Lower leg skin (tissue), 4 donors: Measurements from ENCODE around the gene ZSWIM4. TPM values are rescaled to one million over a fixed set of nuclear protein-coding genes. Genes with fewer than 3 reads are reported as not detected.
"Not testable (repeated sequence)": the region's sequence is repeated elsewhere in the genome, so short reads cannot be mapped to it uniquely, and the experiment has no call there.

ENCODE experiments used
- DNase-seq, 2 donors: peaks; one replicate each; pipeline ENCODE4 v3.0.0-alpha.2; 2019; ENCODE audit warnings: low spot score in 2 of 2
- H3K4me3 ChIP-seq: fragments of 200-600 bp; sonication (generic); 2 replicates; pipeline ENCODE4 v1.5.1; 2017; ENCODE audit warnings: mild to moderate bottlenecking, low read depth; ENCODE audit not compliant: poor library complexity, severe bottlenecking
- CTCF ChIP-seq, 3 donors: fragments of 450-650 bp; IDR thresholded peaks; one replicate each; pipeline ENCODE4 v1.5.1; 2016; ENCODE audit warnings: antibody characterized with exemption in 3 of 3, mild to moderate bottlenecking in 3 of 3, moderate library complexity in 2 of 3
- POLR2A ChIP-seq, 2 donors: fragments of 450-650 bp; IDR thresholded peaks; one replicate each; pipeline ENCODE4 v1.6.1; 2016 to 2017; ENCODE audit warnings: antibody characterized with exemption in 2 of 2, mild to moderate bottlenecking in 1 of 2, moderate library complexity in 1 of 2
- WGBS, 2 donors: methylation state at CpG; one replicate each; pipeline ENCODE4 v1.1.5; 2018; 5-methylcytosine and 5-hydroxymethylcytosine counted together
- intact Hi-C: fragments of 100-400 bp; cut with DNase I; formaldehyde crosslinking; loops from one replicate; pipeline ENCODE4 v1.15.0; 2023; ENCODE audit warnings: low total_unique reads
- total RNA-seq, 4 donors: library from RNA; depleted of rRNA; stranded (reverse); fragments of >200 nt; gene quantifications; one replicate each; pipeline ENCODE4 v1.1.0, GENCODE V29; 2016

ZSWIM4 gene
- 10 to 100 TPM; 22.3 to 29.9 (median 23.3) TPM for total RNA-seq

DNA sequence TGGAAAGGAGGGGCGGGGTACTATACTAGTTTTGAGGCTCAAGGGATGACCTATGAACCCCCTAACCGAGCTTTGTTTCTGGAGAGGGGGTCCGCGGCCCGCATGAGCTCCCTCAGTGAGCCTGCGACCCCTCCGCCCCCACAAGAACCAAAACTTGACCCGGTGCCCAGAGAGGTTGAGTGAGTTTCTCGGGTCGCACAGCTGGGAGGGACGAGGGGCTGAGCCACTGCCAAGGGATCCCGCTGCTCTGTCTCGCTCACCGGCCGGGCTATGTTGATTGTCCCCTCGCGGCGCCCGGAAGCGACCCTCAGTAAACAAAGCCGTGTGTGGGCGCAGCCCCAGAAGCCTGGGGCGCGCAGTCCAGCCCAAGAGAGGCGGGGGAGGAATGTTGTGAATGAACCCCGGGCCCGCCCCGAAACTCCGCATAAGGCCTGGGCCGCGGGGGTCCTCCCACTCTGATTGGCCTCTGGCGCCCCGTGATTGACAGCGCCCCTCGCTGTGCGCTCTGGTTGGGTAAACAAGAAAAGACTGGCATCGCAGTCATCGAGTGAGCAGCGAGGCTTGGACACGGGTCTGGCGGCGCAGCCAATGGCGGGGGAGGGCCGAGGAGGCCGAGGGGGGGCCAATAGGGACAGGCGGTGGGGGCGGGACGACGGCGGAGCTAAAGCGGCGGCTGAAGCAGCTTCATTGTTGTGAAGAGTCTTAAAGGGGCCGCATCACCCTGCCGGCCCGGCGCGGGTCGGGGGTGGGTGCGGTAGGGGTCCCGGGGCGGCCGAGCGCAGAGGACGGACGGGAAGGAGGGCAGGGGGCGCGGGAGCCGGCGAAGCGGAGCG, at the start of gene ZSWIM4:
Gene ZSWIM4 (plus strand): TSS at position 687 of the 833 bp plus-strand sequence. CDS start 206 bp downstream, outside the sequence.
- intact Hi-C loops, result no loop called here
- 1 to 2% methylated on average over 61 to 70 of the region's 71 CpGs for whole genome bisulfite sequencing, 2 donors
- TF ChIP-seq CTCF (IDR thresholded peaks at IDR 0.05) (no peak), POLR2A (IDR thresholded peaks at IDR 0.05) (peak in 1 of 2 donors; percentile 53)
- DNase-seq, result peak; percentile 98 to 100
- H3K4me3 ChIP-seq, result peak within 1 kb of the TSS; percentile 81

GRCh38 chr19:13747098-13747453, 48.2 kb upstream of the ZSWIM4 start:
- H3K4me3 ChIP-seq, result no peak overlapping the region
- WGBS, 2 donors, result 86 to 89% methylated on average over 8 of the region's 8 CpGs

GRCh38 chr19:13748169-13748828, 46.9 kb upstream of the ZSWIM4 start:
- TF ChIP-seq CTCF (IDR thresholded peaks at IDR 0.05) (no peak), POLR2A (IDR thresholded peaks at IDR 0.05) (no peak)
- intact Hi-C loops, result no loop called here
- no peak for DNase-seq
- WGBS, 2 donors, result 0 to 1% methylated on average over 25 of the region's 25 CpGs
- peak overlapping the region; percentile 61 for H3K4me3 ChIP-seq

More at GRCh38 chr19:13747098-13747453, 48.2 kb upstream of the ZSWIM4 start:
- no peak for DNase-seq
- no peak for TF ChIP-seq POLR2A (IDR thresholded peaks at IDR 0.05)
- TF ChIP-seq CTCF (IDR thresholded peaks at IDR 0.05), result no peak
- intact Hi-C loops, result no loop called here

DNA sequence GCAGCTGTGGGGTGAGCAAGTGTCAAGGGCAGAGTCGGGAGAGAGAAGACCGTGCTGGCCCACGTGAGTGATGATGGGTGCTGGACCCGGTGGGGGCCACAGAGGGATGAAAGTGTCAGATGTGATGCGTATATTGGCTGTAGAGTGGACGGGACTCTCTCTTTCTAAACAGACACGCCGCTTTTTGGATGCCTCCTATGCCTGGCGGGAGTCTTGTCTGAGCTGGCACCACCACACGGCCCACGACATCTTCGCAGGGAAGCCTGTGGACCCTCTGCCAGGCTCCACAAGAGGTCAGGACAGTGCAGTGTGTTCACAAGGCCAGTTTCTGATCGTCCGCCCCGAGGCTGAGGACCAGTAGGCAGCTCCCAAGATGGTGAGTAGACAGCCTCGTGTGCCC, 43.8 kb upstream of the ZSWIM4 start:
- intact Hi-C loops, result no loop called here
- WGBS, 2 donors, result 86 to 90% methylated on average over 16 of the region's 16 CpGs
- no peak for DNase-seq
- TF ChIP-seq CTCF (IDR thresholded peaks at IDR 0.05), result no peak
- no peak for TF ChIP-seq POLR2A (IDR thresholded peaks at IDR 0.05)
- no peak overlapping the region for H3K4me3 ChIP-seq

- H3K4me3 ChIP-seq, intact Hi-C loops: not testable (repeated sequence)
- WGBS, 2 donors, result 86 to 90% methylated on average over 7 of the region's 7 CpGs
These were observed 41.6 kb upstream of the ZSWIM4 start for GRCh38 chr19:13753622-13754021.

GRCh38 chr19:13756210-13756609, 39.0 kb upstream of the ZSWIM4 start:
- 99% methylated on average over 9 of the region's 9 CpGs for WGBS, 2 donors
- TF ChIP-seq POLR2A (IDR thresholded peaks at IDR 0.05), result no peak
- TF ChIP-seq CTCF (IDR thresholded peaks at IDR 0.05), result no peak
- intact Hi-C loops, result no loop called here
- no peak overlapping the region for H3K4me3 ChIP-seq
- no peak for DNase-seq

More at GRCh38 chr19:13753622-13754021, 41.6 kb upstream of the ZSWIM4 start:
- DNase-seq, result not testable (repeated sequence)
